BJ (cell line): ENCODE measurements around the gene IMP4. TPM values are rescaled to one million over a fixed set of nuclear protein-coding genes. Genes with fewer than 3 reads are reported as not detected.

ENCODE experiments used
- CTCF ChIA-PET: fragments of 350-600 bp; formaldehyde crosslinking; extraction: SDS; loops from one replicate; lab custom pipeline; 2021; ENCODE audit warnings: antibody characterized with exemption, inconsistent platforms; lab: Yijun Ruan, JAX
- POLR2A ChIA-PET: fragments of 300-600 bp; sonication (Branson Sonifier 250); formaldehyde crosslinking; extraction: SDS; loops from one replicate; lab custom pipeline; 2021; ENCODE audit warnings: antibody characterized with exemption; lab: Charles Lee
- DNase-seq: peaks from one replicate; pipeline ENCODE4 v3.0.0-alpha.2; 2011; ENCODE audit warnings: low read depth
- H3K27me3 ChIP-seq: 2 replicates; pipeline ENCODE4 v1.6.0; 2011; ENCODE audit warnings: low read length; ENCODE audit not compliant: control insufficient read depth, insufficient read depth
- H3K36me3 ChIP-seq: 2 replicates; pipeline ENCODE4 v1.5.1; 2011; ENCODE audit warnings: low read length; ENCODE audit not compliant: control insufficient read depth, insufficient read depth
- H3K4me3 ChIP-seq: 2 replicates; pipeline ENCODE4 v1.5.1; 2011; ENCODE audit warnings: low read depth, mild to moderate bottlenecking, control low read depth, low read length
- polyA plus RNA-seq: library from polyadenylated mRNA; depleted of rRNA; stranded (reverse); fragments of >200 nt; gene quantifications from 2 replicates; pipeline ENCODE4 v1.2.3, GENCODE V29; 2011
- TF ChIP-seq, protein P1 (sequence below): IDR thresholded peaks from 2 replicates; pipeline ENCODE4 v1.5.1; 2011; ENCODE audit warnings: low read depth, mild to moderate bottlenecking, control low read depth, inconsistent platforms, low read length, moderate library complexity; ENCODE audit not compliant: insufficient read depth

IMP4 gene
- polyA plus RNA-seq, 1 experiment = 144 TPM

DNA sequence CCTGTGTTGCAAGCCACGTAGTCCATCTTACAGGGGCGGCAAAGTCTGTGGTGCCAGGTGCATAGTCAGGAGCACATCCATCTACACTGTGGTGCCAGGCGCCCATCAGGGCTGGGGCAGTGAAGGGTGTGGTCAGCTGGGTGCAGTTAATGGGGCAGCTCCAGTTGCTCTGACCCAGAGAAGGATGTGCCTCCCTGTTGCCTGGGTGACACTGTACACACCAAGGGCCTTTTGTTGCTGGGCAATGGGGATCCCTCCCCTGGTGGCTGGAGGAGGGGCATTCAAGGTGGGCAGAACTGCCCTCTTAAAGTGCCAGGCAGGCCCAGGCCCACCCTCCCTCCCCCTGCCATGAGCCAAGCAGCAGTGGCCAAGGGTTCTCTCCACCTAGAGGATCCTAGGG is 28.3 kb upstream of the IMP4 start:
- CTCF ChIA-PET = no interaction called here
- Histone ChIP-seq H3K4me3 (no peak overlapping the region), H3K27me3 (no peaks in the 10 kb centered on the region), H3K36me3 (no peaks in the 10 kb centered on the region)
- DNase-seq = no peak
- TF ChIP-seq, protein P1, sequence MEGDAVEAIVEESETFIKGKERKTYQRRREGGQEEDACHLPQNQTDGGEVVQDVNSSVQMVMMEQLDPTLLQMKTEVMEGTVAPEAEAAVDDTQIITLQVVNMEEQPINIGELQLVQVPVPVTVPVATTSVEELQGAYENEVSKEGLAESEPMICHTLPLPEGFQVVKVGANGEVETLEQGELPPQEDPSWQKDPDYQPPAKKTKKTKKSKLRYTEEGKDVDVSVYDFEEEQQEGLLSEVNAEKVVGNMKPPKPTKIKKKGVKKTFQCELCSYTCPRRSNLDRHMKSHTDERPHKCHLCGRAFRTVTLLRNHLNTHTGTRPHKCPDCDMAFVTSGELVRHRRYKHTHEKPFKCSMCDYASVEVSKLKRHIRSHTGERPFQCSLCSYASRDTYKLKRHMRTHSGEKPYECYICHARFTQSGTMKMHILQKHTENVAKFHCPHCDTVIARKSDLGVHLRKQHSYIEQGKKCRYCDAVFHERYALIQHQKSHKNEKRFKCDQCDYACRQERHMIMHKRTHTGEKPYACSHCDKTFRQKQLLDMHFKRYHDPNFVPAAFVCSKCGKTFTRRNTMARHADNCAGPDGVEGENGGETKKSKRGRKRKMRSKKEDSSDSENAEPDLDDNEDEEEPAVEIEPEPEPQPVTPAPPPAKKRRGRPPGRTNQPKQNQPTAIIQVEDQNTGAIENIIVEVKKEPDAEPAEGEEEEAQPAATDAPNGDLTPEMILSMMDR = no peak
- POLR2A ChIA-PET = no interaction called here

DNA sequence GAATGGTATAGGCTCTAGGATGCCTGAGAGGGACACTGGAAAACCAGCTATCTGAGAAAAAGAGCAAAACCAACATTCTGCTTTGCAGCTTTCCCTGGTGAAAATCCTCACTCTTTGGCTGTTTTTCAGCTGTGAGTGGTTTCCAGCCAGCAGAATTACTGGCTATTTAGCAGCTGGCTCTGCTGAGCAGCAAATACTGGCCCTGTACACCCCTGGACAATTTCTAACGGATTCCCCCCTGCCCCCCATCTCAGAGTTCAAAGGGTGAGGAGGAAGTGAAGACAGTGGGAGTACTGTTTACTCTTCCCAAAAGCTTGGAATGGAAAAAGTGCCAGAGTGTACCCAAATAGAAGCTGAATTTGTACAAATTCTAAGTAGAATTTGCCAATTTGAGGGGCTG is 26.1 kb upstream of the IMP4 start:
- H3K4me3 ChIP-seq = no peak overlapping the region
- CTCF ChIA-PET = no interaction called here
- H3K36me3 ChIP-seq = no peaks in the 10 kb centered on the region
- TF ChIP-seq, protein P1 = no peak
- no peaks in the 10 kb centered on the region for H3K27me3 ChIP-seq
- no peak for DNase-seq
- POLR2A ChIA-PET = no interaction called here

DNA sequence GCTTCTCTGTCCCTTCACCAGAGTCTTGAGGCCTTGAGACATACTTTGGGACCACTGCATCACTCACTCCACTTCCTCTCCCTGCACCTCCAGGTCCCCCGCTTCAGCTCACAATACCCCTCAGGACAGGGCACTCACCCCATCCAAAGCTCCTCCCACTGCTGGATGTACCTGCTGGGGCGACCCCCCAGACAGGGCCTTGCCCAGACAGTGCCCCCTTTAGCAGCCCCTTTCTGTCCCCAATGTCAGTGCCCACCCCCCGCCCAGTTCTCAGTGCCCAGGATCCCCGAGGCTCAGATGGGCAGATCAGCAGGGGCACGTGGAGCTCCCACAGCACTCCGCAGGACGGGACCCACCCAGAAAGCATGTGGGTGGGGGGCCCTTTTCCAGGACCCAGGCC is 23.8 kb upstream of the IMP4 start:
- ChIA-PET POLR2A (no interaction called here), CTCF (no interaction called here)
- H3K27me3 ChIP-seq = no peaks in the 10 kb centered on the region
- no peak overlapping the region for H3K4me3 ChIP-seq
- DNase-seq = no peak
- TF ChIP-seq, protein P1 = no peak
- no peaks in the 10 kb centered on the region for H3K36me3 ChIP-seq

DNA sequence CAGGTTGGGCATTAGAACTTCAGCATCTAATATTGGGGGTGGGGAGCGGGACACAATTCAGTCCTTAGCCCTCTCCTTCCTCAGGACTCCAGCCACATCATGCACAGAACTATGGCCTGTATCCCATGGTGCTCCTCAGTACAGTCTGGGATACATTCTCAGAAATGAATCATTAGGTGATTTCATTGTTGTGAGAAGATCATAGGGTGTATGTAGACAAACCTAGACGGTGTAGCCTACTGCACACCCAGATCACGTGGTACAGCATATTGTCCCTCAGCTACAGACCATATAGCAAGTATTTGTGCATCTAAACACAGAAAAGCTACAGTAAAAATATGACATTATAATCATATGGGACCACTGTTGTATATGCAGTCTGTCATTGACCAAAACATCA is 23.2 kb upstream of the IMP4 start:
- TF ChIP-seq, protein P1 = no peak
- Histone ChIP-seq H3K27me3 (no peaks in the 10 kb centered on the region), H3K36me3 (no peaks in the 10 kb centered on the region), H3K4me3 (no peak overlapping the region)
- CTCF ChIA-PET = no interaction called here
- POLR2A ChIA-PET = no interaction called here
- DNase-seq = no peak

DNA sequence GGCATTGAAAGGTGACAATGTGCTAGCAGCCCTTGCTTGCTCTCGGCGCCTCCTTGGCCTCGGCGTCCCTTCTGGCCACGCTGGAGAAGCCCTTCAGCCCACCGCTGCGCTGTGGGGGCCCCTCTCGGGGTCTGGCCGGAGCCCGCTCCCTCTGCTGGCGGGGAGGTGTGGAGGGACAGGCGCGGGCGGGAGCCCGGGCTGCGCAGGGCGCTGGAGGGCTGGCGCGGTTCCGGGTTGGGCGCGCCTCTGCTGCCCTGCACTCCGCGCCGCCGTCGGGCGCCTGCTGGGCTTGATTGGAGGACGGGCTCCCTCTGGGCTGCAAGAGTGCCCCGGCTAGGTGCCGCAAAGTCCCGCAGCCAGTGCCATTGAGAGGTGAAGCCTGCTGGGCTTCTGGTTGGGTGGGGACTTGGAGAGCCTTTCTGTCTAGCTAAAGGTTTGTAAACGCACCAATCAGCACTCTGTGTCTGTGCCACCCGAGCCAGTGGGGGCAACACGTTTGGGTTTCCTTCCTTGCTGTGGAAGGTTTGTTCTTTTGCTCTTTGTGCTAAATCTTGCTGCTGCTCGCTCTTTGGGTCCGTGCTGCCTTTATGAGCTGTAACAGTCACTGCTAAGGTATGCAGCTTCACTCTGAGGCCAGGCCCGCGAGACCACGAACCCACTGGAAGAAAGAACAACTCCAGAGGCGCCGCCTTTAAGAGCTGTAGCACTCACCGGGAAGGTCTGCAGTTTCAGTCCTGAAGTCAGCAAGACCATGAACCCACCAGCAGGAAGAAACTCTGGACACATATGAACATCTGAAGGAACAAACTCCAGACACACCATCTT is 14.8 kb upstream of the IMP4 start:
- Histone ChIP-seq H3K27me3 (peaks cover 2% of the 10 kb centered on the region), H3K36me3 (no peaks in the 10 kb centered on the region), H3K4me3 (no peak overlapping the region)
- CTCF ChIA-PET = interaction anchor here (0.7 to 1.3 kb wide), 2 partner anchors 14 to 147 kb away, joined by 3 read pairs; partner anchors contain the start of gene SMPD4
- peak; percentile 13 for DNase-seq
- TF ChIP-seq, protein P1 = no peak
- POLR2A ChIA-PET = interaction anchor here (0.5 kb wide), 1 partner anchor 1995 kb away, joined by 6 read pairs; no protein-coding TSS in a partner anchor
